Measurements from ENCODE around the gene PCLAF. TPM values are rescaled to one million over a fixed set of nuclear protein-coding genes. Genes with fewer than 3 reads are reported as not detected.

PCLAF gene
- total and polyA plus RNA-seq, 2 of the 13 experiments (the other 11 are each of a cell fraction or from before 2014, with no cell fraction given), result 98.6 to 98.9 TPM

DNA sequence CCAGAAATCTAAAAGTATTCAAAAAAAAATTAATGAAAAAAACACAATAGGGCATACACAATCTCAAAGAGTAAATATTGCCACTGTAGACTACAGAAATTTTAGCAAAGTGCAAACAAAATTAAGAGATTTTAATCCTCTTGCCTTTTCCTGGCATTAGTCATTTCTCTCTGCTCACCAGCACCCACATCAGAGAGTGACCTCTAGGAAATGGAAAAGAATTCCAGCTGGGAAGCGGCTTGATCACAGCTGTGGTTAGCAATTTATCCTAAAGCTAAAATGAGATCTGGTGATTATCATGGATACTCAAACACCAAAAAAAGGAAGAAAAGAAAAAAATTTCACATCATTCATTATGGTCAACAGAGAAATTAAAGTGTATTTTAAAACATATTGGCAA, 32.8 kb downstream of the PCLAF start:
- H3K27ac ChIP-seq (ENCODE audit: extremely low read length, insufficient read depth, low read length), result no peak overlapping the region
- in situ Hi-C loops (cut with HindIII; ENCODE audit: extremely low pct_ligation_motif_present, low pct_unique_long_range_greater_than_20kb), result no loop called here
- POLR2A ChIA-PET, result no interaction called here
- BruUV-seq (replicated peaks), result no TSS peak
- H4K20me1 ChIP-seq (ENCODE audit: insufficient read depth, low read length), result no peaks in the 10 kb centered on the region
- no peak for FAIRE-seq
- no peak overlapping the region for H3K9ac ChIP-seq (ENCODE audit: insufficient read depth, low read depth, low read length)
- no peak for ATAC-seq
- H3K79me2 ChIP-seq (ENCODE audit: insufficient read depth, low read length), result peaks cover 27% of the 10 kb centered on the region
- CTCF ChIA-PET (ENCODE audit: low intra/inter-chr PET ratio, low total read pairs), result no interaction called here
- intact Hi-C loops (cut with micrococcal nuclease; ENCODE audit: unreplicated experiment), result no loop called here
- H3K9me3 ChIP-seq (ENCODE audit: low read length), result no peaks in the 10 kb centered on the region
- no peak overlapping the region for H2AFZ ChIP-seq (ENCODE audit: low read length)
- no peak for TF ChIP-seq NR2F2 (IDR thresholded peaks at IDR 0.05; ENCODE audit: borderline replicate concordance, low read depth)
- TF ChIP-seq FOXA1 (IDR thresholded peaks at IDR 0.05), result no peak
- no peak for TF ChIP-seq FOXA1 (CRISPR knock-in tag; IDR thresholded peaks at IDR 0.05)
- no peak for TF ChIP-seq KMT2B (CRISPR knock-in tag; IDR thresholded peaks at IDR 0.05)
- no peak for TF ChIP-seq NCOA2 (CRISPR knock-in tag; IDR thresholded peaks at IDR 0.05)
- TF ChIP-seq, protein P1, sequence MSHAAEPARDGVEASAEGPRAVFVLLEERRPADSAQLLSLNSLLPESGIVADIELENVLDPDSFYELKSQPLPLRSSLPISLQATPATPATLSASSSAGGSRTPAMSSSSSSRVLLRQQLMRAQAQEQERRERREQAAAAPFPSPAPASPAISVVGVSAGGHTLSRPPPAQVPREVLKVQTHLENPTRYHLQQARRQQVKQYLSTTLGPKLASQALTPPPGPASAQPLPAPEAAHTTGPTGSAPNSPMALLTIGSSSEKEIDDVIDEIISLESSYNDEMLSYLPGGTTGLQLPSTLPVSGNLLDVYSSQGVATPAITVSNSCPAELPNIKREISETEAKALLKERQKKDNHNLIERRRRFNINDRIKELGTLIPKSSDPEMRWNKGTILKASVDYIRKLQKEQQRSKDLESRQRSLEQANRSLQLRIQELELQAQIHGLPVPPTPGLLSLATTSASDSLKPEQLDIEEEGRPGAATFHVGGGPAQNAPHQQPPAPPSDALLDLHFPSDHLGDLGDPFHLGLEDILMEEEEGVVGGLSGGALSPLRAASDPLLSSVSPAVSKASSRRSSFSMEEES (CRISPR knock-in tag; IDR thresholded peaks at IDR 0.05), result no peak
- TF ChIP-seq ZNF724P (CRISPR knock-in tag; IDR thresholded peaks at IDR 0.05; ENCODE audit: borderline replicate concordance), result no peak
- no peak for TF ChIP-seq ZNF552 (CRISPR knock-in tag; IDR thresholded peaks at IDR 0.05; ENCODE audit: borderline replicate concordance)
- TF ChIP-seq MXI1 (IDR thresholded peaks at IDR 0.05; ENCODE audit: borderline replicate concordance, low read depth, low read length), result no peak
- TF ChIP-seq CREB1 (IDR thresholded peaks at IDR 0.05), result no peak
- TF ChIP-seq CREB1 (CRISPR knock-in tag; IDR thresholded peaks at IDR 0.05), result no peak
- TF ChIP-seq SIN3B (IDR thresholded peaks at IDR 0.05; ENCODE audit: low read length), result no peak
- TF ChIP-seq, protein P2, sequence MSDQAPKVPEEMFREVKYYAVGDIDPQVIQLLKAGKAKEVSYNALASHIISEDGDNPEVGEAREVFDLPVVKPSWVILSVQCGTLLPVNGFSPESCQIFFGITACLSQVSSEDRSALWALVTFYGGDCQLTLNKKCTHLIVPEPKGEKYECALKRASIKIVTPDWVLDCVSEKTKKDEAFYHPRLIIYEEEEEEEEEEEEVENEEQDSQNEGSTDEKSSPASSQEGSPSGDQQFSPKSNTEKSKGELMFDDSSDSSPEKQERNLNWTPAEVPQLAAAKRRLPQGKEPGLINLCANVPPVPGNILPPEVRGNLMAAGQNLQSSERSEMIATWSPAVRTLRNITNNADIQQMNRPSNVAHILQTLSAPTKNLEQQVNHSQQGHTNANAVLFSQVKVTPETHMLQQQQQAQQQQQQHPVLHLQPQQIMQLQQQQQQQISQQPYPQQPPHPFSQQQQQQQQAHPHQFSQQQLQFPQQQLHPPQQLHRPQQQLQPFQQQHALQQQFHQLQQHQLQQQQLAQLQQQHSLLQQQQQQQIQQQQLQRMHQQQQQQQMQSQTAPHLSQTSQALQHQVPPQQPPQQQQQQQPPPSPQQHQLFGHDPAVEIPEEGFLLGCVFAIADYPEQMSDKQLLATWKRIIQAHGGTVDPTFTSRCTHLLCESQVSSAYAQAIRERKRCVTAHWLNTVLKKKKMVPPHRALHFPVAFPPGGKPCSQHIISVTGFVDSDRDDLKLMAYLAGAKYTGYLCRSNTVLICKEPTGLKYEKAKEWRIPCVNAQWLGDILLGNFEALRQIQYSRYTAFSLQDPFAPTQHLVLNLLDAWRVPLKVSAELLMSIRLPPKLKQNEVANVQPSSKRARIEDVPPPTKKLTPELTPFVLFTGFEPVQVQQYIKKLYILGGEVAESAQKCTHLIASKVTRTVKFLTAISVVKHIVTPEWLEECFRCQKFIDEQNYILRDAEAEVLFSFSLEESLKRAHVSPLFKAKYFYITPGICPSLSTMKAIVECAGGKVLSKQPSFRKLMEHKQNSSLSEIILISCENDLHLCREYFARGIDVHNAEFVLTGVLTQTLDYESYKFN (CRISPR knock-in tag; conservative IDR thresholded peaks at IDR 0.05), result no peak
- no peak for TF ChIP-seq ZNF557 (CRISPR knock-in tag; IDR thresholded peaks at IDR 0.05)
- TF ChIP-seq PAX8 (CRISPR knock-in tag; IDR thresholded peaks at IDR 0.05; ENCODE audit: borderline replicate concordance), result no peak
- TF ChIP-seq SSRP1 (CRISPR knock-in tag; IDR thresholded peaks at IDR 0.05), result no peak
- no peak for TF ChIP-seq NFE2 (CRISPR knock-in tag; IDR thresholded peaks at IDR 0.05)
- TF ChIP-seq, protein P3, sequence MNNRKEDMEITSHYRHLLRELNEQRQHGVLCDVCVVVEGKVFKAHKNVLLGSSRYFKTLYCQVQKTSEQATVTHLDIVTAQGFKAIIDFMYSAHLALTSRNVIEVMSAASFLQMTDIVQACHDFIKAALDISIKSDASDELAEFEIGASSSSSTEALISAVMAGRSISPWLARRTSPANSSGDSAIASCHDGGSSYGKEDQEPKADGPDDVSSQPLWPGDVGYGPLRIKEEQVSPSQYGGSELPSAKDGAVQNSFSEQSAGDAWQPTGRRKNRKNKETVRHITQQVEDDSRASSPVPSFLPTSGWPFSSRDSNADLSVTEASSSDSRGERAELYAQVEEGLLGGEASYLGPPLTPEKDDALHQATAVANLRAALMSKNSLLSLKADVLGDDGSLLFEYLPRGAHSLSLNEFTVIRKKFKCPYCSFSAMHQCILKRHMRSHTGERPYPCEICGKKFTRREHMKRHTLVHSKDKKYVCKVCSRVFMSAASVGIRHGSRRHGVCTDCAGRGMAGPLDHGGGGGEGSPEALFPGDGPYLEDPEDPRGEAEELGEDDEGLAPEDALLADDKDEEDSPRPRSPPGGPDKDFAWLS (CRISPR knock-in tag; IDR thresholded peaks at IDR 0.05; ENCODE audit: borderline replicate concordance), result no peak
- no peak for TF ChIP-seq ZNF260 (CRISPR knock-in tag; IDR thresholded peaks at IDR 0.05; ENCODE audit: borderline replicate concordance, low read depth)
- no peak for TF ChIP-seq ZNF850 (CRISPR knock-in tag; conservative IDR thresholded peaks at IDR 0.05)
- no peak for TF ChIP-seq ZNF234 (CRISPR knock-in tag; conservative IDR thresholded peaks at IDR 0.05)
- H3K27me3 ChIP-seq (ENCODE audit: control insufficient read depth in 1 of 2, insufficient read depth in 2 of 2, low read length in 2 of 2), result no peaks in the 10 kb centered on the region
- H3K36me3 ChIP-seq (replicated peaks in 1 of 2; ENCODE audit: control insufficient read depth in 1 of 2, insufficient read depth in 2 of 2, low read length in 2 of 2), result peaks cover 0 to 5% of the 10 kb centered on the region in 2 experiments; a peak in 1 of 5 replicates
- WGBS (ENCODE audit: low lambda C conversion rate), result 89% methylated on average over 1 of the region's 1 CpG
- no peak overlapping the region for H3K4me2 ChIP-seq (ENCODE audit: low read depth, low read length)
- H3K4me3 ChIP-seq (replicated peaks in 1 of 3; ENCODE audit: insufficient read depth in 1 of 3, low read depth in 2 of 3, low read length in 3 of 3), result no peak overlapping the region
- peaks cover 10% of the 10 kb centered on the region for H3K4me1 ChIP-seq (ENCODE audit: insufficient read depth, low read length)
- DNase-seq (ENCODE audit: low spot score), result no peak

All from HepG2 (cell line).